WTC11 (cell line): ENCODE data around the gene PRSS56. TPM values are rescaled to one million over a fixed set of nuclear protein-coding genes. Genes with fewer than 3 reads are reported as not detected.

Experiments used
- ATAC-seq: fragments of 200-7000 bp; cut with Tn5 transposase; 2 replicates; pipeline ENCODE4 v1.10.0; 2021; ENCODE audit warnings: mild to moderate bottlenecking, moderate library complexity
- CTCF ChIA-PET: fragments of 300-600 bp; sonication (Branson Sonifier 250); formaldehyde crosslinking; loops from one replicate; lab custom pipeline; 2021; ENCODE audit warnings: antibody characterized with exemption; lab: Charles Lee
- POLR2A ChIA-PET: fragments of 350-600 bp; sonication (Branson Sonifier 250); formaldehyde crosslinking; loops from one replicate; lab custom pipeline; 2021; ENCODE audit warnings: antibody characterized with exemption; lab: Charles Lee
- DNase-seq: peaks from one replicate; pipeline ENCODE4 v3.0.0; 2021; ENCODE audit warnings: low spot score
- H3K27ac Mint-ChIP-seq: 2 replicates; pipeline ENCODE4 v1.8.0; 2021; ENCODE audit warnings: mixed read lengths
- H3K27me3 Mint-ChIP-seq: 2 replicates; pipeline ENCODE4 v1.8.0; 2021; ENCODE audit warnings: low read depth, mild to moderate bottlenecking, moderate library complexity, mixed read lengths
- H3K36me3 Mint-ChIP-seq: 2 replicates; pipeline ENCODE4 v1.8.0; 2021; ENCODE audit warnings: mixed read lengths
- H3K4me1 Mint-ChIP-seq: 2 replicates; pipeline ENCODE4 v1.8.0; 2022; ENCODE audit warnings: mixed read lengths
- H3K4me3 Mint-ChIP-seq: 2 replicates; pipeline ENCODE4 v1.8.0; 2021; ENCODE audit warnings: mild to moderate bottlenecking, moderate library complexity, mixed read lengths
- H3K9me3 Mint-ChIP-seq: 2 replicates; pipeline ENCODE4 v1.8.0; 2021; ENCODE audit warnings: mixed read lengths
- ATF6 ChIP-seq: sonication (generic); formaldehyde crosslinking; IDR thresholded peaks from 2 replicates; pipeline ENCODE4 v1.8.1; 2023; ENCODE audit warnings: mild to moderate bottlenecking, missing genetic modification reagents
- CBFB ChIP-seq: sonication (generic); formaldehyde crosslinking; IDR thresholded peaks from 2 replicates; pipeline ENCODE4 v1.8.1; 2022; ENCODE audit warnings: mild to moderate bottlenecking, low read depth, missing genetic modification reagents
- E2F1 ChIP-seq: sonication (generic); formaldehyde crosslinking; IDR thresholded peaks from 2 replicates; pipeline ENCODE4 v1.8.0; 2022; ENCODE audit warnings: mild to moderate bottlenecking, missing genetic modification reagents
- ERG ChIP-seq: fragments of 250-450 bp; sonication (Bioruptor Pico); IDR thresholded peaks from 2 replicates; pipeline ENCODE4 v1.8.0; 2021; ENCODE audit warnings: mild to moderate bottlenecking
- ETV6 ChIP-seq: sonication (generic); formaldehyde crosslinking; IDR thresholded peaks from 2 replicates; pipeline ENCODE4 v1.8.1; 2022; ENCODE audit warnings: mild to moderate bottlenecking, missing genetic modification reagents
- FOXJ3 ChIP-seq: sonication (generic); formaldehyde crosslinking; IDR thresholded peaks from 2 replicates; pipeline ENCODE4 v1.9.0; 2021; ENCODE audit warnings: missing genetic modification reagents, mild to moderate bottlenecking, borderline replicate concordance
- JUN ChIP-seq: sonication (generic); formaldehyde crosslinking; IDR thresholded peaks from 2 replicates; pipeline ENCODE4 v1.8.0; 2023; ENCODE audit warnings: mild to moderate bottlenecking, missing genetic modification reagents
- KAT7 ChIP-seq: sonication (generic); formaldehyde crosslinking; IDR thresholded peaks from 2 replicates; pipeline ENCODE4 v1.8.1; 2023; ENCODE audit warnings: missing genetic modification reagents, mild to moderate bottlenecking, borderline replicate concordance
- NR1H2 ChIP-seq: sonication (generic); formaldehyde crosslinking; IDR thresholded peaks from 2 replicates; pipeline ENCODE4 v1.9.0; 2021; ENCODE audit warnings: mild to moderate bottlenecking, moderate library complexity, missing genetic modification reagents
- RELA ChIP-seq: sonication (generic); formaldehyde crosslinking; IDR thresholded peaks from 2 replicates; pipeline ENCODE4 v1.8.1; 2022; ENCODE audit warnings: missing genetic modification reagents, mild to moderate bottlenecking, borderline replicate concordance
- ZBTB21 ChIP-seq: sonication (generic); formaldehyde crosslinking; IDR thresholded peaks from 2 replicates; pipeline ENCODE4 v1.8.1; 2023; ENCODE audit warnings: mild to moderate bottlenecking, missing genetic modification reagents, borderline replicate concordance
- ZNF219 ChIP-seq: sonication (generic); formaldehyde crosslinking; IDR thresholded peaks from 2 replicates; pipeline ENCODE4 v1.8.0; 2023; ENCODE audit warnings: missing genetic modification reagents, mild to moderate bottlenecking, borderline replicate concordance
- ZNF396 ChIP-seq: fragments of 250-450 bp; sonication (Bioruptor Pico); IDR thresholded peaks from 2 replicates; pipeline ENCODE4 v1.8.0; 2021; ENCODE audit warnings: mild to moderate bottlenecking, moderate library complexity, borderline replicate concordance
- ZNF416 ChIP-seq: fragments of 250-450 bp; sonication (Bioruptor Pico); IDR thresholded peaks from 2 replicates; pipeline ENCODE4 v1.9.0; 2021; ENCODE audit warnings: mild to moderate bottlenecking, inconsistent platforms
- total RNA-seq: library from RNA; stranded (reverse); gene quantifications from 3 replicates; pipeline ENCODE4 v1.2.3, GENCODE V29; 2021
- TF ChIP-seq, protein P1 (sequence below): sonication (generic); formaldehyde crosslinking; IDR thresholded peaks from 2 replicates; pipeline ENCODE4 v1.8.1; 2023; ENCODE audit warnings: mild to moderate bottlenecking, missing genetic modification reagents

The PRSS56 gene
- total RNA-seq, 1 experiment from 2014 or later, result not detected

DNA sequence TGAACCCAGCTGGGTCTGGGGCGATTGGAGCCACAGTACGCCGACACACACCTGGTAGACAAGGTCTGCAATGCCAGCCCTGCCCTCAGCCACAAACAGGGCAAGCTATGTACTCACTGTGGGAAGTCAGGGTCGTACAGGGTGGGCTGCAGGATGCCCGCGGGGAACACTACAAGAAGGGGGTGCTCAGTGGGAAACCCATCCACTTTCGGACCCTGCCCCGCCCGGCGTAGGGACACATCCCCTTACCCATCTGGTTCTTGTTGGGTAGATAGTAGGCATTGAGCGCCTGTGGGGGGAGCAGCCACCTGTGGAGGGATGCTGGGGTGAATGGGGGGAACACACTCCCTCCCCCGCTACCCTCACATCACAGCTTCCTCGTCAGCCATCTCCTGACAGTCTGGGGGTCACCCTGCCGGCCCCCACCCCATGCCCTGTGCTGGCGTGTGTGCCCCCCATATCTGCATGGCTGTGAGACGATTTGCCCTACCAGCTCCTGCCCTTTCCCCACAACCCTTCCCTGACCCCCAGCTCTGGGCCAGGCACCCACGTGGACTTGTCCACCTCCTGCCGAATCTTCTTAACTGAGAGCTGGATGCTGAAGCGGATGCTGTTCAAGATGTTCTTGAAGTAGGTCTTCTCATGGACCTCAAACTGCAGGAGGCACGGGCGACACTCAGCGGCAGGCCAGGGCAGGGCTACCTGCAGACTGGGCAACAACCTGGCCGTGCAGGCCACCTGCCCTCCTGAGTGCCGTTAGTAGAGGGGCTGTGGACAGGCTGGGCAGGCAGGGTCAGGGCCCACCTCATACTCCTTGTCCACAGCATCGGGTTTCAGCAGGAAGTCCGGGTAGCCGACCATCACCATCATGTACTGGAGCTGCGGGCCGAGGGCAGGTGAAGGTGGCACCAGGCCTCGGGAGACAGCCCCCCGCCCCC is 37.6 kb upstream of the PRSS56 start:
- CTCF ChIA-PET, result interaction anchor here (0.9 to 1.5 kb wide), 2 partner anchors 18 to 30 kb away, joined by 3 read pairs; no protein-coding TSS in a partner anchor
- POLR2A ChIA-PET, result no interaction called here
- Mint-ChIP-seq H3K27ac (no peak overlapping the region), H3K36me3 (no peaks in the 10 kb centered on the region), H3K27me3 (peaks cover 42% of the 10 kb centered on the region), H3K4me1 (peaks cover 5% of the 10 kb centered on the region), H3K4me3 (no peak overlapping the region), H3K9me3 (no peaks in the 10 kb centered on the region)
- TF ChIP-seq ATF6 (CRISPR knock-in tag) (no peak), ZNF416 (no peak), CBFB (CRISPR knock-in tag) (no peak), KAT7 (CRISPR knock-in tag) (no peak), RELA (CRISPR knock-in tag) (no peak), ETV6 (no peak), FOXJ3 (CRISPR knock-in tag) (no peak), ZBTB21 (no peak), ERG (CRISPR knock-in tag) (no peak), E2F1 (CRISPR knock-in tag) (no peak), ZNF396 (CRISPR knock-in tag) (no peak), NR1H2 (CRISPR knock-in tag) (no peak), ZNF219 (CRISPR knock-in tag) (no peak)
- TF ChIP-seq, protein P1, sequence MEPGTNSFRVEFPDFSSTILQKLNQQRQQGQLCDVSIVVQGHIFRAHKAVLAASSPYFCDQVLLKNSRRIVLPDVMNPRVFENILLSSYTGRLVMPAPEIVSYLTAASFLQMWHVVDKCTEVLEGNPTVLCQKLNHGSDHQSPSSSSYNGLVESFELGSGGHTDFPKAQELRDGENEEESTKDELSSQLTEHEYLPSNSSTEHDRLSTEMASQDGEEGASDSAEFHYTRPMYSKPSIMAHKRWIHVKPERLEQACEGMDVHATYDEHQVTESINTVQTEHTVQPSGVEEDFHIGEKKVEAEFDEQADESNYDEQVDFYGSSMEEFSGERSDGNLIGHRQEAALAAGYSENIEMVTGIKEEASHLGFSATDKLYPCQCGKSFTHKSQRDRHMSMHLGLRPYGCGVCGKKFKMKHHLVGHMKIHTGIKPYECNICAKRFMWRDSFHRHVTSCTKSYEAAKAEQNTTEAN (CRISPR knock-in tag), result no peak
- ATAC-seq (no peak), DNase-seq (peak; percentile 6)

DNA sequence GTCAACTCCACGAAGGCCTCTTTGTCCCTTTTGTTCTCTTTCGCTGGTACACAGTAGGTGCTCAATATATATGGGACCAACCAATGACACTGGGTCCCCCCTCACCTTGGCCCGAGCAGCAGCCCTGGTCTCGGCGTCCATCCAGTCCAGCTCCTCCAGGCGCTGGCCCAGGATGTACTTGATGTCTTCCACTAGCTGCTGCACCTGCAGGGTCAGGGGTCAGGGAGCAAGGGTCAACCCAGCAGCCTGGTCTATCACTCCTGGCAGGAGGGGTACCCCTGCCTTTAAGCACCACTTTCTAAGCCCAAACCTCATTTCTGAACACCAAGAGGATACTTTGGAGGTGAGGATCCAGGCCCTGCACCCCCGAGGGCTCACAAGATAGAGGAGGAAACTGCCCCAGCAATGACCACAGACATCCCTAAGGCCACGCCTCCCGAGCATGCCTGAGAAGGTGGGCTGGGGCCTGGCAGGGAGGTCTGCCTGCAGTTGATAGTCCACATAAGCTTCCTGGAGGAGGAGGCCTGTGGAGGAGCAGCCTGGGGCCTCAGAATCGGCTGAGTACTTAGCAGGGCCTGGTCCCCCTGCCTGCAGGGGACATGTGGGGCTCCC is 36.8 kb upstream of the PRSS56 start:
- POLR2A ChIA-PET, result no interaction called here

More for the DNA sequence above, 36.8 kb upstream of the PRSS56 start:
- Mint-ChIP-seq H3K9me3 (no peaks in the 10 kb centered on the region), H3K36me3 (no peaks in the 10 kb centered on the region), H3K27me3 (peaks cover 49% of the 10 kb centered on the region), H3K4me3 (no peak overlapping the region), H3K4me1 (peaks cover 5% of the 10 kb centered on the region), H3K27ac (no peak overlapping the region)
- TF ChIP-seq JUN (CRISPR knock-in tag), result no peak
- DNase-seq (peak; percentile 9), ATAC-seq (no peak)
- CTCF ChIA-PET, result interaction anchor here (1.5 kb wide), 1 partner anchor 29 kb away, joined by 3 read pairs; no protein-coding TSS in a partner anchor
